DOHH2 (cell line): ENCODE results near the gene COX7A2L.

ENCODE experiments used
- EZH2phosphoT487 ChIP-seq: fragments of 200-600 bp; sonication (generic); IDR thresholded peaks from 2 replicates; pipeline ENCODE4 v1.6.1; 2017; ENCODE audit warnings: borderline replicate concordance, mild to moderate bottlenecking, antibody characterized with exemption, low read length, moderate library complexity, mixed read lengths
- TF ChIP-seq, protein P1 (sequence below): fragments of 200-600 bp; sonication (generic); IDR thresholded peaks from one replicate; pipeline ENCODE4 v1.5.1; 2014; ENCODE audit warnings: antibody characterized with exemption, mild to moderate bottlenecking, low read depth, low read length; ENCODE audit not compliant: poor library complexity, severe bottlenecking

DNA sequence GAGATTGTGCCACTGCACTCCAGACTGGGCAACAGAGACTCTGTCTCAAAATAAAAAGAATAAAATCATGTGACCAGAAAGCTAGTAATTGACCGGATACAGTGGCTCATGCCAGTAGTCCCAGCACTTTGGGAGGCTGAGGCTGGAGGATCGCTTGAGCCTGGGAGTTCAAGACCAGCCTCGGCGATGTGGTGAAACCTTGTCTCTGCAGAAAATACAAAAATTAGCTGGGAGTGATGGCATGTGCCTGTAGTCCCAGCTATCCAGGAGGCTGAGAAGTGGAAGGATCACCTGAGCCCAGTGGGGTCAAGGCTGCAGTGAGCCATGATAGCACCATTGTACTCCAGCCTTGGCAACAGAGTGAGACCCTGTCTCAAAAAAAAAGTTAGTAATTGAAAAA lies 36.8 kb downstream of the COX7A2L start:
- TF ChIP-seq, protein P1, sequence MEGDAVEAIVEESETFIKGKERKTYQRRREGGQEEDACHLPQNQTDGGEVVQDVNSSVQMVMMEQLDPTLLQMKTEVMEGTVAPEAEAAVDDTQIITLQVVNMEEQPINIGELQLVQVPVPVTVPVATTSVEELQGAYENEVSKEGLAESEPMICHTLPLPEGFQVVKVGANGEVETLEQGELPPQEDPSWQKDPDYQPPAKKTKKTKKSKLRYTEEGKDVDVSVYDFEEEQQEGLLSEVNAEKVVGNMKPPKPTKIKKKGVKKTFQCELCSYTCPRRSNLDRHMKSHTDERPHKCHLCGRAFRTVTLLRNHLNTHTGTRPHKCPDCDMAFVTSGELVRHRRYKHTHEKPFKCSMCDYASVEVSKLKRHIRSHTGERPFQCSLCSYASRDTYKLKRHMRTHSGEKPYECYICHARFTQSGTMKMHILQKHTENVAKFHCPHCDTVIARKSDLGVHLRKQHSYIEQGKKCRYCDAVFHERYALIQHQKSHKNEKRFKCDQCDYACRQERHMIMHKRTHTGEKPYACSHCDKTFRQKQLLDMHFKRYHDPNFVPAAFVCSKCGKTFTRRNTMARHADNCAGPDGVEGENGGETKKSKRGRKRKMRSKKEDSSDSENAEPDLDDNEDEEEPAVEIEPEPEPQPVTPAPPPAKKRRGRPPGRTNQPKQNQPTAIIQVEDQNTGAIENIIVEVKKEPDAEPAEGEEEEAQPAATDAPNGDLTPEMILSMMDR, result no peak
- TF ChIP-seq EZH2phosphoT487, result no peak
